ENCODE data around the gene AHCYL2.
"Not testable (repeated sequence)": the region's sequence is repeated elsewhere in the genome, so short reads cannot be mapped to it uniquely, and the experiment has no call there.

Gene AHCYL2

DNA sequence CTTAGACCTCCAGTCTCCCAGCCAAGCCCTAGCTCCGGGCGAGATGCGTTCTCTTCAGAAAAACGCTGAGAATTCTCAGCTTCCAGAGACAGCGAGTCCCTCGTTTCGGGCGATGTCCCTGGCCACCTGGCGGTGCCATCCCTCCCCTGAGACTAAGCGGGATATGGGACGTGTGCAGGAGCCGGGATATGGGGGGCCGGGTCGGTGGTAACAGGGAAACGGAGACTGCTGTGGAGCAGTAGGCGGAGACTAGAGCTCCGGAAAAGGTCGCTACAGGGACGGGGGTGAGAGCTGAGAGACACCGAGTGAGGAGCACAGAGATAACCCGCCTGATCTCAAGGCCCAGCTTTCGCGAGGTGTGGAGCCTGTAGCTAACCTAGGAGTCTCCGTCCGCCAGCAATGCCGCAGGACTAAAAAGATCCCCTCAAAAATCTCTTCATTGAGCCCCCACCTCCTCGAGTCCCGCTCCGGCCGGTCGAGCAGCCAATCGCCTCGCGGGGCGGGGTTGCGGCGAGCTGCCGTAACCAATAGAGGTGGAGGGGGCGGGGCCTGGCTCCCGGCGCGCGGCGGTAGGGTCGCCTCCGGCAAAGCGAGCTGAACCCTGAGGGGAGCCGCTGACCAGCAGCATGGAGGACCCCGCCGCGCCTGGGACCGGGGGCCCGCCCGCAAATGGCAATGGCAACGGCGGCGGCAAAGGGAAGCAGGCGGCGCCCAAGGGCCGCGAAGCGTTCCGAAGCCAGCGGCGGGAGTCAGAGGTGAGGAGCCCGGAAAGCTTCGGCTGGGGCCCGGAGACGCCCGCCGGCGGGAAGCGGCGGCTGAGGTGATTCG lies 209.2 kb downstream of the AHCYL2 start, which contains the start of gene STRIP2:
TSS of gene STRIP2 (plus strand) at position 586 of the 828 bp plus-strand sequence. CDS start at position 627, 41 bp downstream.
- DNase-seq = peak; percentile 86

DNA sequence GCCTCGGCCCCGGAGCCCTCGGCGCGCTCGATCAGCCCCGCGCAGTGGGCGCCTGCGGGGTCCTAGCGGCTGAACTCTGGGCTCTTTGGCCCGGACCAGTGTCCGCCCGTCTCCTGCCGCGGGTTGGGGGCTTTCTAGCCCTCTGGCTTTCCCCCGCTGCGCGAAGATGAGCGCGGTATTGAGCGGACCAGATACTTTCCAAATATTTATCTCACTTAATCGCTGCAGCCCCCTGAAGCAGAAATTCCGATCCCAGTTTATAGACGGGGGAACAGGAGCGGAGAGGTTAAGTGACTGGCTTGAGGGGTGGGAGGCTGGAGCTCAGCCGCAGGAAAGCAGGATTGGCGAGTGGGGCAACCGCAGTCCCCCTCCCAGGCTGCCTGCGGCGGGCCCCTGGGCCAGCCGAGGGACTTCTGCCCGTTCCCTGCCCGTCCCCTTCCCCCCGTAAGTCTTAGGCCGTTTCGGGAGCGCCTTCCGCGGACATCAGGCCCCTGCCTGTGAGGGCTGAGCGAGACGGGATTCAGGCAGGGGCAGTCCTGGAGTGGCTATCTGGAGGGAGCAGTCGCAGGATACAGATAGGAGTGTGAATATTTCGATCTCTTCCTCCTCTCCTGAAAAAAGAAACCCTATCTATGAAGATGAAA lies 210.0 kb downstream of the AHCYL2 start:
- peak; percentile 50 for DNase-seq

DNA sequence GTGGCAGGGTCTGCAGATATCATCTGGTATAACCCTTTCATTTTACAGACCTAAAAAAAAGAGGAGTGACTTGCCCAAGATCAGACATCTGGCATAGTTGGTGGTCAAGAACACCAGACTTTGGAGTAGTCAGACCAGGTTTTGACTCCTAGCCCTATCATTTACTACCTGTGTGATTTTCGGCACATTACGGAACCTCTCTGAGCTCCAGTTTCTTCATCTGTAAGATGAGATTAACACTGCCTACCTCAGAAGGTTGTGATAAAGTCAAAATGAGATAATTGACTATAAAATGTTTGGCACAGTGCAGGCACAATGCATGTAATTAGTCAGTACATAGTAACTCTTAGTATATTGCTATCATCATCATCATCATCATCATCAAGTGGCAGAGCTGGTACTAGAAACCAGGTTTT lies 210.6 kb downstream of the AHCYL2 start:
- no peak for DNase-seq

DNA sequence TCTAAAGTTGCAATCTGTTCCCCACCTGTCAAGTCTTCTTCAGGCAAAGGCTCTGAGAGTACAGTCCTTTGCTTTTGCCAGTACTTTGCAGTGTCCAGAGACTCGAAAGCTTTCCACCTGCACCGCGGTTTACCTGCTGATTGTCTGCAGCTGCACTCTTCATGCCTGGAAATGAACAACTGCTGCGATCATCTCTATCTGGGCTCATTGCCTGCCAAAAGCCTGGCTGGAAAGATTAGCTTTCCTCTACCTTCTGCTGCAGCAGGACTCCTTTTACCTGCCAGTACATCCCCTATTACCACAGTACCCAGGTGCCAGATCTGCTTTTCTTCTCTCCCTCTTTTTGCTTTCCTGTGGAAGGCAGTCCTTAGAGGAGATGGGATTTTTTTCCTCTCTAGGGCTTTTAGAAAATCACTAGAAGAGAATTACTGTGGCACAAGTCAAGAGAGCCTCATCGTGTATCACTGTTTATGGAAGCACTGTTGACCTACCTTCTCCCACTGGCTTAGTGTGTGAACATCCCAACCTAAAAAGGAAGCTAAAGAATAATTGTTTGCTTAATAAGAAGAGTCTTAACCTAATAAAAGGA lies 211.6 kb downstream of the AHCYL2 start:
- no peak for DNase-seq

DNA sequence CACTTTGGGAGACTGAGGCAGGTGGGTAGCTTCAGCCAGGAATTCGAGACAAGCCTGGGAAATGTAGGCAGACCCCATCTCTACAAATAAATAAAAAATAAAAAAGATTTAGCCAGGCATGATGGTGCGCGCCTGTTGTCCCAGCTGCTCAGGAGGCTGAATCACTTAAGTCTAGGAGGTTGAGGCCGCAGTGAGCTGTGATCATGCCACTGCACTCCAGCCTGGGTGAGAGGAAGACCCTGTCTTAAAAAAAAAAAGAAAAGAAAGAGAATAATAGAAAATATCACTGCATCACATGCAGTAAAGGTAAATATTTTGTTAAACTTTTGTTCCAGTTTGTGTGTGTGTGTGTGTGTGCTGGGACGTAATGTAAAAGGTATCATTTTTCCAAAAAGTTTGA lies 212.4 kb downstream of the AHCYL2 start:
- DNase-seq = no peak

DNA sequence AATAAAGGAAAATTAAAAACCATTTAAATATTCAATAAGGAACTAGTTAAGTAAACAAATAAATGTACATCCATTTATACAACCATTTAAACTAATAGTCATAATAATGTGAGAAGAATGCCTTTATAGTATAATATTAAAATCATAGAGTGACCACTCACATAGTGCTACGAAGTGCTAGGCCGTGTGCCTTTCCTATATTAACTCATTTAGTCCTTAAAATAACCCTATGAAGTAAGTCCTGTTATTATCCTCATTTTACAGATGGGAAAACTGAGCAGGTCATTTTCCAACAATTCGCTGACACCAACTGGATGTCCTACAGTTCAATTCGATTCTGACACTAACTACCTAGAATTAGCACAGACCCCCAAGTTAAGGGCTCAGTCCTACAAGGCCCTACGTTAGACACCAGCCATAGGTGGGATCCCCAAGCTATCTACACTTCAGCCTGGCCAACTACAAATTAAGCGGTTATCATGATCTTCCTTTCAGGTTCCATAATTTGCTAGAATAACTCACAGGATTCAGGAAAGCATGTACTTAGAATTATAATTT lies 213.5 kb downstream of the AHCYL2 start:
- DNase-seq = no peak

- no peak for DNase-seq
These were observed 214.2 kb downstream of the AHCYL2 start for GRCh38 chr7:129438839-129439651.

DNA sequence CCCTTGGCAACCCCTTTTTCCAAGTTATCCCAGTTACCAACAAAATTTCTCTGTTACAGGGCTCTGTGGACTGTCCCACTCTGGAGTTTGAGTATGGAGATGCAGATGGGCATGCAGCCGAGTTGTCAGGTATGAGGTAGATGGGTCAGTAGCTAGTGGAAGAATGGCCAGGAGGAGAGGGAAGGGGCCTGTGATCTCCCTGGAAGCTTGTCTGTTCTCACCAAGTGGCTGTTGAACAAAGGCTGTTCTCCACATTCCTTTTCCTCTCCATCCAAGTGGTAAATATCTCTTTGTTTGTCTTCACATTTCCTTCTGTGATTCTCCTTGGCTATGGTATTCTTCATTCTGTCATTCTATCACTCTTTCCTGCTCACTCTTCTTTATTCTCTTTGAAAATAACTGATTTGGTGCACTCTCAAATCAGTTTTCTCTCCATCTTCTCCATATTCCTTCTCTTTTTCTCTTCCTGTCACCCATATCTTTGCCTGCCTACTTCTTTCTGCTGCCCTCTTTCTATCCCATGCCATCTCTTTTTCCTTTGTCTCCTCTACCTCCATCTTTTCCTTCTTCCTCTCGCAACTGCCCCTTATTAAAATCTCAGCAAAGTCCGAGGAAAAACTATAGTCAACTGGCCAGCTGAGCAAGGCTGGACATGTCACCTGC lies 215.3 kb downstream of the AHCYL2 start:
- no peak for DNase-seq

DNA sequence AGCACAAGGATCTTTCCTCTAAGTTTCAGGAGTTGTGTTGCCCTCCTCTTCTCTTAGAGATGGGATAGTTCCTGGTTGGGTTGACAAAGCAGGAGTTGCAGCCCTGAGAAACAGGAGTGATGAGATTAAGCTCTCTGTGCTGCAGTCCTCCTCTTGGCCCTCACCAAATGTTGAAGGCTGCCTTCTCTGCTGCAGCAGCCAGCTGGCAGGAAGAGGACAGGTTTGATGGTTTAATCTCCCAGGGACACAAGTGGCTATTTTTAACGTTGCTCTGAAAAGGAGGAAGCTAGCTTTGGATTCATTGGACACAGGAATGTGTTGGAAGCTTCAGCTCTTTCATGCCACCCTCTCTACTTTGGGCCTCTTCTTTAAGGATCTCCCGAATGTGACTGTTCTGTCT lies 218.8 kb downstream of the AHCYL2 start:
- DNase-seq = no peak

DNA sequence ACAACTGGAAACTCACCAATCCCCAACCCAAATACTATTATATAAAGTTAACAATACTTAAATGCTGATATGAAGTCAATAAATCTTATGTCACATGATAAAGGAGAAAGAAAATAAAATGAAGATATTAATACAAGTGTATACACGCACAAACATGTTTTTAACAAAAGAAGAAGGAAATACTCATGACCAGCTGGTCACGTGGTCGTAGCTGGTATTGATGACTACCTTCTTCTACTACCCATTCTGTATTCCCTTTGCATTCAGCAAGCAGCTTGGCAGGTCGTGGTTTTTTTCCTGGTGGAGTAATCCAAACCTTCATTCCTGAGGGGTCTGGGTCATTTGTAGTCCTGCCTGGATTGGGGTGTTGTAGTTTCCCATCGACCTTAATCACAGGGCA lies 219.9 kb downstream of the AHCYL2 start:
- DNase-seq = not testable (repeated sequence)

DNA sequence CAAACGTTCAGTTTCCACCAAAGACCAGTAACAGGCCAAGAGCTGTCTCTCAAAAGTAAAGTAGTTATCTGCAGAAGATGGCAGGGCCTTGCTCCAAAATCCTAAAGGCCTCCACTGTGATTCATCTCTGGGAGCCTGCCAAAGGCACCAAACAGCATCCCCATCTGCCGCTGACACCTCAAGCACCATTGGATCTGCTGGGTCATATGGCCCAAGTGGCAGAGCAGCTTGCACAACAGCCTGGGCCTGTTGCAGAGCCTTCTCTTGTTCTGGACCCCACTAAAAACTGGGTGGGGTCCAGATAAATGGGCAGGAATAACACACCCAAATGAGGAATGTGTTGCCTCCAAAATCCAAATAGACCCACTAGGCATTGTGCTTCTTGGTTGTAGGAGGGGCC lies 222.1 kb downstream of the AHCYL2 start:
- not testable (repeated sequence) for DNase-seq

- not testable (repeated sequence) for DNase-seq
These were observed 222.6 kb downstream of the AHCYL2 start for GRCh38 chr7:129447445-129447844.

GRCh38 chr7:129448608-129449007 lies 223.8 kb downstream of the AHCYL2 start:
- DNase-seq = not testable (repeated sequence)

DNA sequence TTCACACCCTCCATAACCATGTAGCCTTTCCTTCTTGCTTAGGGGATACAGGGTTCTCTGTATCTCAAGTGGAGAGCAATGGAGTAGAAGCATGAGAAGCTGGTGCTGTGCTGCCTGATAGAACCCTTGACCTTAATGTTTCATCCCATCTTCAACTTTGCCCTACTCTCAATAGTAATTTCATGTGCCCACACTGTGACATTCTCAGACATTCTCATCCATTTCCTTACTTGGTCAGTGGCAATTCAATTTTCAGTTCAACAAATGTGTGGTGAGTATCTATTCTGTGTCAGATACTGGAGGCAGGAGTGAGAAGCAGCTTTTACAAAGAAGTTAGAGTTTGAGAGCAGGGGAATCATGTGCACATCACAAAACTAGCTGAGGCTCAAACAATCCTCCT lies 225.5 kb downstream of the AHCYL2 start:
- DNase-seq = no peak

DNA sequence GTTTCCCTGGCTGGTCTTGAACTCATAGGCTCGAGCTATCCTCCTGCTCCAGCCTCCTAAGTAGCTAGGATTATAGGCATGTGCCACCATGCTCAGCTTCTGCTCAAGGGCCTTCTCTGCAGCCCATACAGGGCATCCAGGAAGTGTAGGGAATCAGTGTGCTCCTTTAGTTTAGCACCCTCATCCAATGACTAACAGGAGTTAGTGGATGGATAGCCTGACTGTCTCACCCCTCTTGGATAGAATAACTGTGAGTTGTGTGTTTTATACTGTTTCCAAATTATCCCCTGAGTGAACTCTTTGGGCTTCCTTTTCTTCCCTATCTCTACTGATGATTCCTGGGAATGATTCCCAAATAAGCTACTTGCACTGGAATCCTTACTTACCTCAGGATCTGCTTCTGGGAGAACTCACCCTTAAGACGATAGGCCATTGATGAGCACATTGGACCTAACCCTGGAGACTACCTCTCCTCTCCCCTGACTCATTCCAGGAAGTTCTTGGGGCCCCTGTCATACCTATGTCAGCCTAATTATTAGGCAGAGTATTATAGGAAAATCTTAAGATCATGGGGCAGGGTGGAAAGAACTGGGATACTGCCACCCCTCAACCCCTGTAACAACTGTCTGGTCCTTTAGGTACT lies 227.9 kb downstream of the AHCYL2 start:
- no peak for DNase-seq

- no peak for DNase-seq
These were observed 228.8 kb downstream of the AHCYL2 start for GRCh38 chr7:129453510-129454248.

DNA sequence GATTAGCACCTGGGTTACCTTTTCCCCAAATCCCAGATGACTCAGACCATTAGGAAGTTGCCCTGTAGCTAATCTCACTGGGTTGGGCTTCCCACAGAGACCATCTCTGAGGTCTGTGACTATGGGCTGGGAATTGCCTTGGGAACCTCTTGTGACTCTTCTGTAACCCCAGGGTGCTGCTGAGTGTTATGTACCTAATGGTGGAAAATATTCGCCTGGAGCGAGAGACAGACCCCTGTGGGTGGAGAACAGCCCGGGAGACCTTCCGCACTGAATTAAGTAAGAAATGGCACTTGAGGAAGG lies 229.4 kb downstream of the AHCYL2 start:
- DNase-seq = no peak

- no peak for DNase-seq
These were observed 231.6 kb downstream of the AHCYL2 start for GRCh38 chr7:129456421-129456820.

- DNase-seq = peak; percentile 8
These were observed 232.3 kb downstream of the AHCYL2 start for GRCh38 chr7:129457101-129457500.

DNA sequence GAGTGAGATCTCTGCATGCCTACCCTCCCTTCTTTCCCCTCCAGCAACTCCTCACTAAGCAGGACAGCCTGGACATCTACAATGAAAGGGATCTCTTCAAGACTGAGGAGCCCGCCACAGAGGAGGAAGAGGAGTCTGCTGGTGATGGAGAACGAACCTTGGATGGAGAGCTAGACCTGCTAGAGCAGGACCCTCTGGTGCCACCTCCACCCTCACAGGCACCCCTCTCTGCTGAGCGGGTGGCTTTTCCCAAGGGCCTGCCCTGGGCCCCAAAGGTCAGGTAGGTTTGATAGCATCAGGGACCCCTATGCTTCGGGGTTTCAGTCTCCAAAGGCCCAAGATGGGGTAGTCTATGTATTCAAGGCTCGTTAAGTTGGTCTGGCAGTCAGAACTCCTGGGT lies 233.3 kb downstream of the AHCYL2 start:
- no peak for DNase-seq

- DNase-seq = no peak
These were observed 237.0 kb downstream of the AHCYL2 start for GRCh38 chr7:129461809-129462208.

All from NCI-H748 treated with DMSO at 0.1 percent for 48 hours (cell line).